ENCODE results near the gene TMEM131L. TPM values are rescaled to one million over a fixed set of nuclear protein-coding genes. Genes with fewer than 3 reads are reported as not detected.
A peak's percentile ranks its signal among the peaks of the same experiment; 100 is the strongest.

The TMEM131L gene
- total and polyA plus RNA-seq, 4 experiments from 2014 or later = 20.8 to 65.6 (median 53.2) TPM

DNA sequence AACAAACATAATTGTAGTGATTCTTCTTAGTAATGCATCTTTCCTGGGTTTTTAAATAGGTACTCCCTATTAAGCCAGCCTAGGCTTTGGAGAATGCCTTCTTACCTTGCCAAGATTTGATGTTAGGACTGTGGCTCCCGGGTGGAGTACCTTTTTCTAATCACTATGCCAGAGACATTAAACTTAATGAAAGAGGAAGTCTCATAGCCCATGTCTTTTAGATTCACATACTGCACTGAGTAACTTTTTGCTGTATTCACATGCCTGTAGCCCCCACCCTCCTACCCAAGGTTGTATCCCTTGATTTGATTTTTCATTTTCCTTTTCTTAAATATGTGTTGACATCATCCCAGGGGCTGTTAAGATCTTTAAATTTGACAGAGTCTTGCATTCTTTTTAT lies 113.7 kb downstream of the TMEM131L start:
- Mint-ChIP-seq H3K4me1 (peaks cover 18 to 47% (median 36%) of the 10 kb centered on the region in 4 donors), H3K27ac (peak overlapping the region in 6 of 7 donors; percentile 27 to 70 (median 50))
- CTCF ChIA-PET (ENCODE audit: partially characterized antibody) = interaction anchor here (1.0 to 4.3 kb wide), 2 partner anchors 147 to 236 kb away, joined by 3 to 35 read pairs; partner anchors contain the start of gene MND1

DNA sequence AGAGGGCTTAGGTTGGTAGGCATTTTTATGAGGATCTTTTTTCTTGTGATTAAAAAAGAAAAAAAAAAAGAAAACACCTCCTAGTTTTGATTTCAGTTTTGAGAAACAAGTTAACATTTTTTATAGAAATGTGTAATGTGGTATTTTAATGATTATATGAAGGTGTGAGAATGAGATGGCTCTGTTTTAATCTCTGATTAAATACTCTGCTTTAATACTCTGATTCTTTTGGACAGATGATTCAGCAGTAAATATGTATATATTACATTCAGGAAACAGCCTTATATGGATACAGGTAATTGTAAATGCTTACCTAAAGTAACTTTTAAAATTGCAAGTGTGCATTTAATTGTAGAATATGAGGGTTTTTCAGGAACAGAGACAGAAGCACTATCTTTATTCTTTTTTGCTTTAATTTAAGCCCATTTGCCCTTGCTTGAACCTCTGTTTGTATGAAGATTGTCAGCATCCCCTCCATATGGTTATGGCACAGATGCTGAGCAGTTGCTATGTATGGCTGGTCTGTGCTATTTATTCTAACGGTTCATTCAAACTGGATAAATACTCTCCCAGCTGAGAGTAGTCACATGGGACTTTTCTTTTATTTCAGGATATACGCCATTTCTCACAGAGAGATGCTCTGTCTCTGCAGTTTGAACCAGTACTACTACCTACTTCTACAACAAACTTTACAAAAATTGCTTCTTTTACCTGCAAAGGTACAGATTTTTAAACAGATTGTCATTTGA lies 117.0 kb downstream of the TMEM131L start:
- Mint-ChIP-seq H3K27ac (peak overlapping the region in 5 of 7 donors; percentile 46 to 81 (median 68)), H3K36me3 (peaks cover 31 to 62% of the 10 kb centered on the region in 2 donors)
- POLR2A ChIA-PET (ENCODE audit: partially characterized antibody) = no interaction called here

More for the DNA sequence above, 113.7 kb downstream of the TMEM131L start:
- DNase-seq = no peak
- POLR2A ChIA-PET (ENCODE audit: partially characterized antibody) = interaction anchor here (1.2 kb wide), 1 partner anchor 153 kb away, joined by 3 read pairs; no protein-coding TSS in a partner anchor
- H3K4me3 ChIP-seq (ENCODE audit: low read length in 2 of 2) = no peak overlapping the region
- H3K4me3 Mint-ChIP-seq = peak overlapping the region in 1 of 8 donors; percentile 34
- no peak overlapping the region for H3K27ac ChIP-seq (ENCODE audit: low read depth, low read length)
- no peaks in the 10 kb centered on the region for H3K4me1 ChIP-seq (ENCODE audit: insufficient read depth, low read length)
- H3K9me3 ChIP-seq (ENCODE audit: control insufficient read depth in 1 of 2, low read length in 2 of 2) = no peaks in the 10 kb centered on the region
- H3K27me3 ChIP-seq (ENCODE audit: insufficient read depth, low read length) = no peaks in the 10 kb centered on the region
- H3K27me3 Mint-ChIP-seq = no peaks in the 10 kb centered on the region
- peaks cover 31 to 47% of the 10 kb centered on the region in 2 donors for H3K36me3 Mint-ChIP-seq
- peaks cover 0 to 2% (median 0%) of the 10 kb centered on the region in 8 donors for H3K9me3 Mint-ChIP-seq
- peaks cover 28% of the 10 kb centered on the region for H3K36me3 ChIP-seq (ENCODE audit: insufficient read depth, low read length)
- intact Hi-C loops (cut with micrococcal nuclease) = no loop called here

DNA sequence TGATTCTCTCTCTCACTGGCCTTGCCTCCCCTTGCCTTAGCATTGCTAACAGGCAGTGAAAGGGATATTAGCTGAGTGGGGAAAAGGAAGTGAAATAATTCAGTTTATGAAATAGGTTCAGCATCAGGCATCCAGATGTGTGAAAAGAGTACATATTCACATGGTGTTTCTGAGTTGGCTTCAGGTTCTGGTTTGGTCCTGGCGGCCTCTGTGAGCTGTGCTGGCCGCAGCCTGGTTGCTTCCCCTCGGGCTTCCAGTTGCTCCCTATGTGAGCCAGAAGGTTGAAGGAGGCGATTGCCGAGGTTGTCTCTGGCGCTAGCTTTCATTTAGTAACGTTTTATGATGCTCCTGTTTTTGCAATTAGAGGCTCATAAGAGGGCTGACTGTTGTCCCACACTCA lies 118.9 kb downstream of the TMEM131L start:
- Histone ChIP-seq H3K27ac (ENCODE audit: low read depth, low read length) (no peak overlapping the region), H3K4me1 (ENCODE audit: insufficient read depth, low read length) (no peaks in the 10 kb centered on the region), H3K9me3 (ENCODE audit: control insufficient read depth in 1 of 2, low read length in 2 of 2) (no peaks in the 10 kb centered on the region), H3K36me3 (ENCODE audit: insufficient read depth, low read length) (peaks cover 57% of the 10 kb centered on the region), H3K4me3 (ENCODE audit: low read length in 2 of 2) (no peak overlapping the region), H3K27me3 (ENCODE audit: insufficient read depth, low read length) (no peaks in the 10 kb centered on the region)
- Mint-ChIP-seq H3K4me3 (no peak overlapping the region), H3K4me1 (peaks cover 5 to 16% (median 12%) of the 10 kb centered on the region in 4 donors), H3K27me3 (no peaks in the 10 kb centered on the region), H3K27ac (peak overlapping the region in 4 of 7 donors; percentile 18 to 90 (median 40)), H3K36me3 (peaks cover 48 to 75% of the 10 kb centered on the region in 2 donors), H3K9me3 (no peaks in the 10 kb centered on the region)
- intact Hi-C loops (cut with micrococcal nuclease) = no loop called here
- POLR2A ChIA-PET (ENCODE audit: partially characterized antibody) = interaction anchor here (0.8 to 1.4 kb wide), 2 partner anchors 29 to 241 kb away, joined by 3 to 4 read pairs; no protein-coding TSS in a partner anchor
- CTCF ChIA-PET (ENCODE audit: partially characterized antibody) = interaction anchor here (1.1 to 4.0 kb wide), 6 partner anchors 11 to 240 kb away, joined by 3 to 26 read pairs (median 3); partner anchors contain the start of gene MND1
- no peak for DNase-seq

More for the DNA sequence above, 117.0 kb downstream of the TMEM131L start:
- Mint-ChIP-seq H3K9me3 (no peaks in the 10 kb centered on the region), H3K27me3 (no peaks in the 10 kb centered on the region), H3K4me3 (no peak overlapping the region), H3K4me1 (peaks cover 5 to 21% (median 16%) of the 10 kb centered on the region in 4 donors)
- Histone ChIP-seq H3K9me3 (ENCODE audit: control insufficient read depth in 1 of 2, low read length in 2 of 2) (no peaks in the 10 kb centered on the region), H3K4me1 (ENCODE audit: insufficient read depth, low read length) (no peaks in the 10 kb centered on the region), H3K4me3 (ENCODE audit: low read length in 2 of 2) (no peak overlapping the region), H3K27ac (ENCODE audit: low read depth, low read length) (no peak overlapping the region), H3K27me3 (ENCODE audit: insufficient read depth, low read length) (no peaks in the 10 kb centered on the region), H3K36me3 (ENCODE audit: insufficient read depth, low read length) (peaks cover 40% of the 10 kb centered on the region)
- no peak for DNase-seq
- CTCF ChIA-PET (ENCODE audit: partially characterized antibody) = interaction anchor here (0.7 to 4.0 kb wide), 7 partner anchors 9 to 440 kb away, joined by 3 to 26 read pairs (median 4); partner anchors contain the start of gene MND1
- intact Hi-C loops (cut with micrococcal nuclease) = no loop called here

DNA sequence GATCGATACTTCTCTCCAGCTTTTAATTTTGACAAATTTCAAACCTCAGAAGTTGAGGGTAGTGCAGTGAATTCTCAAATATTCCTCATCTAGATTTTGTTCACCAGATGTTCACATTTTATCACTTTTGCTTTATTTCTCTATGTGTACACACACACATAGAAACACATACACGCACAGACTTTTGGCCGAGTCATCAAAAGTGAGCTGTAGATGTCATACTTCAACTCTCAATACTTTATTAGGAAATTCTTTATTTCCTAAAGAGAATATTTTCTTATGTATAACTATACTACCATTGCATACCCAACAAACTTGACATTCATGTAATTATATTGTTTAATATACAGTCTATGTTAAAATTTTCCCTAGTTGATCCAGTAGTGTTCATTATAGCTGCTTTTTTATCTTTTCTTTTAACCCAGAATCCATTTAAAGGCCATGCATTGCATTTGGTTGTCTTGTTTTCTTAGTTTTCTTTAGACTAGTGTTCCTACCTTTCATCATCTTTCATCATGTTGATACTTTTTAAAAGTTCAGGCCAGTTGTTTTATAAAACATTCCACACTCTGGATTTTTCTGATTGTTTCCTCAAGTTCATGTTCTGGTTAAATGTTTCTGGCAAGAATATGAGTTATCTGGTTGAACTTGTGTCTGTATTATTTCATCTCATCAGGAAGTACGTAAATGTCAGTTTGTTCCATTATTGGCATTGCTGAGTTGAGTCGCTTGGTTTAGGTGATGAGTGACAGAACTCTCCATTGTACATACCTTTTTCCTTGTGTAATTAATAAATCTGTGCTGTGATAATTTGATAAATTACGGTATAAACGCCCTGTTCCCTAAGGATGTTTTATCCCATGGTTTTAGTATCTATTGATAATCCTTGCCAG lies 123.8 kb downstream of the TMEM131L start:
- H3K27me3 Mint-ChIP-seq = no peaks in the 10 kb centered on the region
- intact Hi-C loops (cut with micrococcal nuclease) = no loop called here
- Histone ChIP-seq H3K27ac (ENCODE audit: low read depth, low read length) (no peak overlapping the region), H3K9me3 (ENCODE audit: control insufficient read depth in 1 of 2, low read length in 2 of 2) (no peaks in the 10 kb centered on the region), H3K36me3 (ENCODE audit: insufficient read depth, low read length) (peaks cover 69% of the 10 kb centered on the region), H3K4me3 (ENCODE audit: low read length in 2 of 2) (no peak overlapping the region), H3K4me1 (ENCODE audit: insufficient read depth, low read length) (no peaks in the 10 kb centered on the region), H3K27me3 (ENCODE audit: insufficient read depth, low read length) (no peaks in the 10 kb centered on the region)
- no peak overlapping the region for H3K4me3 Mint-ChIP-seq
- peak overlapping the region in 4 of 7 donors; percentile 3 to 50 (median 10) for H3K27ac Mint-ChIP-seq
- peaks cover 0 to 2% (median under 1%) of the 10 kb centered on the region in 4 donors for H3K4me1 Mint-ChIP-seq
- peaks cover 70 to 83% of the 10 kb centered on the region in 2 donors for H3K36me3 Mint-ChIP-seq
- CTCF ChIA-PET (ENCODE audit: partially characterized antibody) = no interaction called here
- no peaks in the 10 kb centered on the region for H3K9me3 Mint-ChIP-seq
- DNase-seq = no peak
- POLR2A ChIA-PET (ENCODE audit: partially characterized antibody) = no interaction called here

DNA sequence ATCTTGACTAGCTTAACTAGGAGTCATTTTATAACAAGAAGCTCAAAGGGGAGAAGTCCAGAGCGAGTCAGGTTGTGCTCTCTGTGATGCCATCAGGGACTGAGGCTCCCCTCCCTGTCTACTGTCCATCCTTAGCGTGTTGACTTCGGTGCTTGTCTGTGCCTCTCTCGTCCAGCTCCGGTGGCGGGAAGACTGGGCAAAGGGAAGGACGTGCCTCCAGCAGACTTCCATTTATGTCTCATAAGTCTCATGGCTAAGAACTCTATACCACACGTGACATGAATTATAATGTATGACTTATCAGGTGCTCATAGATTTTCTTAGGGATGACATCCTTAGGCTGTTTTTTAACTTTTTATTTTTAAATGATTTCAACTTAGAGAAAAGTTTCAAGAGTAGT lies 125.3 kb downstream of the TMEM131L start:
- Mint-ChIP-seq H3K36me3 (peaks cover 73 to 83% of the 10 kb centered on the region in 2 donors), H3K9me3 (no peaks in the 10 kb centered on the region), H3K4me3 (no peak overlapping the region), H3K27ac (no peak overlapping the region), H3K27me3 (no peaks in the 10 kb centered on the region), H3K4me1 (peaks cover 0 to 10% (median 3%) of the 10 kb centered on the region in 4 donors)
- Histone ChIP-seq H3K4me3 (ENCODE audit: low read length in 2 of 2) (no peak overlapping the region), H3K9me3 (ENCODE audit: control insufficient read depth in 1 of 2, low read length in 2 of 2) (no peaks in the 10 kb centered on the region), H3K27ac (ENCODE audit: low read depth, low read length) (no peak overlapping the region), H3K36me3 (ENCODE audit: insufficient read depth, low read length) (peaks cover 71% of the 10 kb centered on the region), H3K4me1 (ENCODE audit: insufficient read depth, low read length) (no peaks in the 10 kb centered on the region), H3K27me3 (ENCODE audit: insufficient read depth, low read length) (no peaks in the 10 kb centered on the region)
- ChIA-PET POLR2A (ENCODE audit: partially characterized antibody) (interaction anchor here (0.7 to 1.4 kb wide), 2 partner anchors 14 to 20 kb away, joined by 3 read pairs; no protein-coding TSS in a partner anchor), CTCF (ENCODE audit: partially characterized antibody) (interaction anchor here (1.3 kb wide), 1 partner anchor 158 kb away, joined by 4 read pairs; no protein-coding TSS in a partner anchor)
- intact Hi-C loops (cut with micrococcal nuclease) = no loop called here
- DNase-seq = no peak

DNA sequence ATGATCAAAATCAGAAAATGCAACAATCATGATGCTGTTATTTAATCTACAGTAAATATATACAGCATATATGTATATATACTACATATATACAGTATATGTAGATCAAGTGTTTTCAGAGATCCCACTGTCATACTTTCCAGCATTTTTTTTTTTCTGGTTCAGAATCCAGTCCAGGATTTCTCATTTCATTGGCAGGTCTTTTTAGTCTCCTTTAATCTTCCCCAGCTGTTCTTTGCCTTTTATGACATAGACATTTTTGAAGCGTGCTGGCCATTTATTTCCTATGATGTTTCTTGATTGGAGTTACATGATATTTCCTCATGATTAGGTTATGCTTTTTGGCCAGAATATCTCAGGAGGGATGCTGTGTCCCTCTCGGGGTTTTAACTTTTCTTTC lies 125.9 kb downstream of the TMEM131L start:
- POLR2A ChIA-PET (ENCODE audit: partially characterized antibody) = interaction anchor here (1.4 kb wide), 1 partner anchor 14 kb away, joined by 3 read pairs; no protein-coding TSS in a partner anchor
- H3K4me1 Mint-ChIP-seq = peaks cover 0 to 11% (median 4%) of the 10 kb centered on the region in 4 donors
- Histone ChIP-seq H3K36me3 (ENCODE audit: insufficient read depth, low read length) (peaks cover 76% of the 10 kb centered on the region), H3K27me3 (ENCODE audit: insufficient read depth, low read length) (no peaks in the 10 kb centered on the region), H3K9me3 (ENCODE audit: control insufficient read depth in 1 of 2, low read length in 2 of 2) (no peaks in the 10 kb centered on the region), H3K27ac (ENCODE audit: low read depth, low read length) (no peak overlapping the region), H3K4me3 (ENCODE audit: low read length in 2 of 2) (no peak overlapping the region), H3K4me1 (ENCODE audit: insufficient read depth, low read length) (no peaks in the 10 kb centered on the region)
- no peaks in the 10 kb centered on the region for H3K9me3 Mint-ChIP-seq
- H3K27ac Mint-ChIP-seq = peak overlapping the region in 1 of 7 donors; percentile 62
- CTCF ChIA-PET (ENCODE audit: partially characterized antibody) = interaction anchor here (1.3 kb wide), 1 partner anchor 159 kb away, joined by 4 read pairs; no protein-coding TSS in a partner anchor
- H3K4me3 Mint-ChIP-seq = no peak overlapping the region
- H3K27me3 Mint-ChIP-seq = no peaks in the 10 kb centered on the region
- H3K36me3 Mint-ChIP-seq = peaks cover 76 to 83% of the 10 kb centered on the region in 2 donors
- DNase-seq = no peak
- intact Hi-C loops (cut with micrococcal nuclease) = no loop called here

Data from CD4-positive, alpha-beta memory T cell (primary cell).